Measurements from ENCODE around the gene FAM216B.
"Not testable (repeated sequence)": the region's sequence is repeated elsewhere in the genome, so short reads cannot be mapped to it uniquely, and the experiment has no call there.

The FAM216B gene

DNA sequence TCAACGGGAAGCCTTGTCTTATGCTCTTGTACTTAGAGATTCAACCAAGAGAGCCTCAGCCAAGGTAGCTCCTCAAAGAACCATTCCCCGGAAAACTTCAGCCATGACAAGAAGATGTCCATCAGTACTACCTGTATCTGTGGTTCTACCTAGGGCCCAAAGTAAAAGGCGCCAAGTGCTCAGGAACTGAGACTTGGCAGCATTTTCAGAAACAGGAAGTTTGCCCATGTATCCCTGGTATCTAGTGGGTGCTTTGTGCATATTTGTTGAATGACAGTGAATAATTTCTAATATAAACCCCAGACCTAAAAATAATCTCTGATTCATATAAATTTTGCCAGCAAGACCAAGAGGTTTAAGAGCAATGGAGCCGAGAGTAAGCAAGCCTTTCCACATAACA lies 7.2 kb downstream of the FAM216B start:
- no peak for DNase-seq

DNA sequence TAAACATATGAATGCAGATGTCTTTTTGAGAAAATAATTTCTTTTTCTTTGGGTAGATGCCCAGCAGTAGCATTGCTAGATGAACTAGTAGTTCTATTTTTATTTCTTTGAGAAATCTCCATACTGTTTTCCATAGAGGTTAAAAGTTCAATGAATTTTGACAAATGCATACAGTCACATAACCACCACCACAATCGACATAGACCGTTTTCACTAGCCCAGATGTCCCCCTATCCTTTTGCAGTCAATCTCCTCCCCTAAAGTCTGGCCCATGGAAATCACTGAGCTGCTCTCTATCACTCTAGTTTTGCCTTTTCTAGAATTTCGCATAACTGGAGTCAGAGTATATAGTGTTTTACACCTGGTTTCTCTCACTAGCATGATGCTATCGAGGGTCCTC lies 10.8 kb downstream of the FAM216B start:
- no peak for DNase-seq

DNA sequence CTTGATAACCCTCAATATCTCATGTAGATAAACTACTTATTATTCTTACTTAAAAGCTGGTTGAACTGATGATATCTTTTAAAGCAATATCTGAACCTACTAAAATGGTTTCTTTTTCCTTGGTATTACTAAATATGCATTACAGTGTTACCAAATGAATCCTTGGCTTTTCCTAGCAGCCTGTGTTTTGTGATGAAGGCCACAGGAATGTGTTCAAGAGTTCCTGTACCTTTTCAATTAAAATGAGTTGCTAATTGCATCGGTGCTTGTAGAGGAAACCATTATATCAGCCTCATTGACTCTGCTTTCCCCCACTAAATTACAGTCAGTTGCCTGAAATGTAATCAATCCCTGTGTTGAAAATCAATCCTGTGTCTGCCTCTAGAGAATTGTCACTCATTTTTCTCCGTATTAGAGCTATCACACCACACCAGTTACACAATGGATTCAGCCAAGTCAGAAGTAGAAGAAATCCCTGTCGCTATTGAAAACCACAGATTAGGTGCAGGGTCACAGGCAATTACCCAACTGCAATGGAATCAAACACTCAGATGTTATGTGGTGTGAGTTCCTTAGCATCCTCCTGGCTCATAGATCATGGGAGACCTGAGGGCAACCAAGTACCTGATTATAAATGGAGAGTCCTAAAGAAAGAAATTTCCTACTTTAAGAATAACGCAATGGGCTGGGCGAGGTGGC lies 13.3 kb downstream of the FAM216B start:
- DNase-seq, result no peak

DNA sequence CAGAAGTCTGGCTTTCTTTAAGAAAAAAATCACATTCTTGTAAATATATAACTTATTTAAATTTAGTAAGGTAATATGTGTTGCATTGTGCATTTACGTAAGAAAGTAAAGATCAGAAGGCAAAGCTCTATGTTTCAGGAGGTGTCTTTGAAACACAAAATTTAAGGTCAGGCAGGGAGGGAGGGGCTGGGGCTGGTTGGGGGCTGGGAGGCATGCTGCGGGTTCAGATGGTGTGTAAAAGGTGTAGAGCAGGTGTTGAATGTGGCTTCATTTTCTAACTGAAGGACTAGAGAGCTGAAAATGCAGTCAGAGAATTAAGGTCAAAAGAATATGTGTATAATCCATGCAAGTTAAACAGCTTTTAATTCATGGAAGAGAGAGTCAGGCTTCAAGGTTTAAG lies 14.3 kb downstream of the FAM216B start:
- DNase-seq, result no peak

DNA sequence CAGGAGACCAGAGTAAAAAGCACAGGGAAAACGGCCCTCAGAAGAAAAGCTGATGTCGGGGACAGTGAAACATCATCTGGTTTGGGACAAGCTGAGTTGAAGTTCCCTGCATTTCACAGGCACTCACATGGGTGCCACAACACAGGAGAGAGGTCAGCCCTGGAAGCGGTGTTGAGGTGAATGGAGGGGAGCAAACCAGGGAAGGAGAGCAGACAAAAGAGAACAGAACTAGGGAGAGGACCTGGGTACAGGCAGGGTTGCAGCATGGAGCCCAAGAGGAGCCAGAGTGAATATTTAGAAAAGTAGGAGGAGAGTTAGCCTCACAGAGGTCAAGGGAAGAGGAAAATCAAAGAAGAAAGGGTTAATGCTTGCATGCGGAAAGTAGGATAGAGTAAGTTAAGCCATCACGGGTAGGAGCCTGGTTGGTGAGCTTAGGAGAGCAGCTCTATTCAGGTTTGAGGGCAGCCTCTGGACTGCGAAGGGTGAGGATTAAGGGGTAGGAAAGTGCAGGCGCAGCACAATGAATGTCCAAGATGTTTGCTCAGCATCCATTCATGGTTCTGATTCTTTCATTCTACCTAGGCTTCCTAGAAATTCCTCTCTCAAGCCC lies 15.5 kb downstream of the FAM216B start:
- DNase-seq, result no peak

DNA sequence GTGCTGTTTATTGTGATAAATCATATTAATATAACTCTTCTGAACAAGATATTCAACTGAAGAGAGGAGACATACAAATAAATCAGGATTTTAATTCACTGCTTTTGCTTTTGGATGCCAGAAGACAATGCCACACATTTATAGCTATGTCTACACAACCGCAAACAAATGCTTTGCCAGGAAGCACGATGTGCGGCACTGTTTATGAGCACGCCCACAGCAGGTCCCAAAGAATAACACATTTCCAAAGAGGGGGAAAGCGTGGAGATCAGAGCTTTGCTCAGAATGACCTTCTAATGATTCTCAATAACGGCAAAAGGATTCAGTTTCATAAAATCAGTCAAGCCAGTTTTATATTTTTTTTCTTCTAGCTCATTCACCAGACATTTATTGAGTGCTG lies 16.7 kb downstream of the FAM216B start:
- DNase-seq, result no peak

DNA sequence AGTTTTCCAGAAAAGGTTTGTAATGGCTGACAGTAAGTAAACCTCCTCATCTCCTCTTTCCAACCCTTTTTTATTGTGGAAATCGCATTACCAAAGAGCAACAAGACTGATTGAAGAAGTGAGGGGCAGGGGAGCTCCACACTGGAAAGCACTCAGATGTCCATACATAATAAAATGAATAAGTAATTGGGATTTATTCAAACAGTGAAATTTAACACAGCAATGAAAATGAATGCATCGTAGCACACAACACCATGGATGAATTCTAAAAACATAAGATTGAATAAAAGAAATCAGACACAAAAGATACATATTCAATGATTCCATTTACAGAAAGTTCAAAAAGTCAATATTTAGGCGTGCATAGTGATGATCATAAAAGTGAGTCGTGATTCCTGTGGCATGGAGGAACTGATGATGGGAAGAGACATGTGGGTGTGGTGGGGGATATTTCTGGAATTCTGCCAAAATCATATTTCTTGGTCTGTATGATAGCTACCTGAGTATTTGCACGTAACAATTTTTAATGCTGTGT lies 18.8 kb downstream of the FAM216B start:
- no peak for DNase-seq

DNA sequence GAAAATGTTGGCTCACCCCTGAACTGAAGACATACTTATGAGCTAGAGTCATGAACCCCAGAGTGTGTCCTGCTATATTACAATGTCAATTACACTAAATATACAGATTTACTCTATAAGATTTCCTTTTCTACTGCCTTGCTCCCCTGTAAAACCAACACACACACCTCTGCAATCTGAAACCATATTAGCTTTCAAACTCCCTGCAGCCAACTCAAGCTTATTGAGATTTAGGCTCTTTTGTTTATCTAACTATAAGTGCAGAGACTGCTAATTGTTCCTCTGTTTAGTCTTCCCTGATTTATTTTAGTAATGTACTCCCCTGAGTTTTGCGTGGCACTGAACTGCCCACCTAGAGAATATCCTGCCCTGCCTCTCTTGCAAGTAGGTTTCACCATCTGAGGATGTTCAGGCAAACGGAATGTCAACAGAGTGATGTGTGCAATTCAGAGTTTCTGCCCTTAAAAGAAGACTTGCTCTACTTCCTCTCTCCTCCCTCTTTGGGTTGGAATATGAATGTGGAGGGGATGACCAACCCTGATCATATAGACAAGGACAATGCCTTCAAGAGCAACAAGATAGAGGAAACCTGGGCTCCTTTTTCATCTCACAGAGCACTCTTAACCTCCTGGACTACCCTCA lies 22.3 kb downstream of the FAM216B start:
- DNase-seq, result no peak

DNA sequence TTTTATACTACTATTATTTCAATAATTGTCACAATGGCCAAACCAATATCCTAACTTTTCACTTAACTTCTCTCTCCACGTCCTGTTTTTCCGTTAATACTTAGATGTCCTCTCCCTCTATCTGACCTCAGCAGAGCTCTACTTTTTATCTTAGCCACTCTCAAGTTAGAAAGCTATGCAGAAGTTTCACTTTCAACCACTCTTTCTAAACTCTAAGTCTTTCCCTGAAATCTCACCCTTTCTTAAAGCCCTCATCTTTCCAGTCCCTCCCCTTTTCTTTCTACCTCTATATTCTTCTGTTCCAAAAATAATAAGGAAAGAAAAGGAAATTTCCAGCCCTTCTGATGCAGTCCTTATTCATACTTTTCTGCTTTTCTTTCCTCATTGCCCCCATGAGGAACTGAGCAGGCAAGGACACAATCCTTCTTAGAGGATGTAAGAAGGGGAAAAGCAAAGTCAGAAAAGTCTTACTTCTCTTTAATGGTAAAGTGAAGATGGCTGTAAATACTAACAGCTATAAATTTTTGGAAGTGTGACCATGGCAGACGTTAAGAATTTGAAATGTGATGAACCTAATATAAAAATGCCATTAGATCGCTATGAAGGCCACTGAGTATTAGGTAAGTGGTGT lies 23.0 kb downstream of the FAM216B start:
- DNase-seq, result peak; percentile 22

DNA sequence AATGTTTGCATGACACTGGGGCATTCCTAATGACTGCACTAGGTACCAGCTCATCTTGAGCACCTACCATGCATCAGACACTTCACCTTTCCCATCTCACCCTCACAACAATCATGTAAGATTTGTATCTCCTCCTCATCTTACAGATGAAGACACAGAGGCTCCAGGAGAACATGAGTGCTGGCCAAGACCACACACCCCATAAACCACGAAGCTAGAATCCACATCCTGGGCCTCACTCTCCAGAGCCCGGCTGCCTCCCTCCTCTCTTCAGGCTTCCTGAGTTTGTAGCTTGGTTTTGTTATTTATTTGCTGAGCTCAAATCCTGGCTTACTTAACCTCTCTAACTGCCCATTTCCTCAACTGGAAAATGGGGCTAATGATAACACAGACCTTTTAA lies 25.9 kb downstream of the FAM216B start:
- peak; percentile 49 for DNase-seq

DNA sequence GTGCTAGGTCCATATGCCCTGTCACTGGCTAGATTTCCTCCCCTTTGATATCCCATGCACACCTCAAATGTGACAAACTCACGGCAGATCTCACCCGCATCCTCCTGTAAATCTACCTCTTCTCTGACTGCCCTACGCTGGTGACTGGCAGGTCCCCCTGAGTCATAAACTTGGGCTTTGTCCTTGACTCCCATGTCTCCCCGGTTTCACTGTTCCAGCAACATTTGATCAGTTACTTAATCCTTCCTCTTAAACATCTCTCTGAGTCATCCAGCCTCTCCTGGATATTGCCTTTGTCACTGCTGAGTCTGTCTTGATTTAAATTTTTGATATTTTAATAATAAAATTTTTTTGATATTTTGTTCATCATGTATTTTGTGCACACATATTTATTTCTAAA lies 26.5 kb downstream of the FAM216B start:
- no peak for DNase-seq

DNA sequence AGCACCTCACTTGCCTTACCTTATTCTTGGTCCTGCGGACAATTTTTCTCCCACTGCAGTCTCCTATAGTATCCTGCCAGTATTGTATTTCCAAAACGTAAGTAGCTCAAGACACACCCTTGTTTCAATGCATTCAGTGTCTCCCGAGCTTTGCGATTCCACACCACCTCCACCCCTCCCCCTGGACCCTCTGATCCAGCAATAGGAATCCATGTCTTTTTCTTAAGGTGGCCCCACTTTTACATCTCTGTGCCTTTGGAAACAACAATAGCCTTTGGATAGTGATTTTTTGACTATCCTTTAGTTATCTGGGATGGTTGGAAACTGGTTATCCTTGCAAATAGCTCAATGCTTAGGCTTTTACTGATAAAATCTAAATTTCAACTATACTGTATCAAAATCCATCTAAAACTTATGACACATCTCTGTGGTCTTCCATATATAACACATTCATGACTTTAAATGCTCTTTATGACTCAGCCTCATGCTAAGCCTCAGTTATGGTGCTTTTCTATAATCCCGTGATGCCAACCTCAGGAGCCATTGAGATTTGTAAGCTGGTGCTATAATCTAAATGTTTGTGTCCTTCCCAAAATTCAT lies 27.1 kb downstream of the FAM216B start:
- DNase-seq, result peak; percentile 68

DNA sequence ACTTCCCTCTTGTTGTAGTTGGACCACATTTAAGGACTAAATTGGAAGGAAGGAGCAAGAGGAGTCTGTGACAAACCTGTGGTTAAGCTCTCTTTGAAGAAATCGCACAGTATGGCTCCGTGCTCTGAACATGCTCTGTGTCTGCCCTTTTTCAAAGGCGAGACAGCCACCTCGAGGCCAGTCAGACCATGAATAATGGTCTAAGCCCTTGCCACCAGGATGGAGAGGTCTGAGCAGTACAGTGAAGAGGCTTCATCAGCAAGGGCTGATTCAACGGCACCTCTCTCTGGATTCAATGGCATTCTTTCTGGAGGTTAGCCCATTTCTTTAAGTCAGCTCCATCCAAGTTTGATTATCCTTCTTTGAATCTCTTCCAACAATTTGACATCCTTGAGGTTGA lies 30.9 kb downstream of the FAM216B start:
- peak; percentile 20 for DNase-seq

DNA sequence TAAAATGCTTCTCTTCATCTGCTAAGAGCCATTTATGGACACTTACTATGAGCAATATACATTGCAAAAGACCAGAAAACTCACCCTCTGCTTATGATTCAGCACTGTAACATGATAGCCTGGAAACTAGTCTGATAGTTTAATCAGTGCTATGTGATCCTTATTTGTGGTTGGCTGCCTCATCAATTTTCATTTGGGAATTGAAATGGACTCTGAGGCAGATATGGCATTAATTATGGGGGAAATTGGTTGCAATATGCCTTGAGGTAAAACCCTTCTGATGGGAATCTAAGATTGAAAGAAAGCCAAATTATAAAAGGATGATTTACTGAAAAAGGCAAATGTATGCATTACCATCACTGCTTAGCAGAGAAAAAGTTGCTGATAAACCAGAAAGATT lies 33.5 kb downstream of the FAM216B start:
- DNase-seq, result no peak

DNA sequence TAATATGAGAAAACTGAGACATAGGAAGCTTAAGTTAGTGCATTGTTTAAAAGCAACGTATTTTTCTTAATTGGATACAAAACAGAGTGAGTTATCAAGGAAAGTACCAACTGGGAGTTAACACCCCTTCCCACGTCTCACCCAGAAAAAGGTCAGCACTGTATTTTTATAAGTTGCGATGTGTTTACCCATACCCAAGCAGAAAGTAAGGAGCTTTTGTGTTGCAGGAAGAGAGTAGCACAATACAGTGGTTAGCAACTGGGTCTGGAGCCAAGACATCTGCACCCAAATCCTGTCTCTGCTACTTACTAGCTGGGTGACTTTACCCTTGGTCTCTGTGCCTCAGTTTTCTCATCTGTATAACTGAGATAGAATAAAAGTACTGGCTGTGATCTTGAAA lies 34.3 kb downstream of the FAM216B start:
- no peak for DNase-seq

DNA sequence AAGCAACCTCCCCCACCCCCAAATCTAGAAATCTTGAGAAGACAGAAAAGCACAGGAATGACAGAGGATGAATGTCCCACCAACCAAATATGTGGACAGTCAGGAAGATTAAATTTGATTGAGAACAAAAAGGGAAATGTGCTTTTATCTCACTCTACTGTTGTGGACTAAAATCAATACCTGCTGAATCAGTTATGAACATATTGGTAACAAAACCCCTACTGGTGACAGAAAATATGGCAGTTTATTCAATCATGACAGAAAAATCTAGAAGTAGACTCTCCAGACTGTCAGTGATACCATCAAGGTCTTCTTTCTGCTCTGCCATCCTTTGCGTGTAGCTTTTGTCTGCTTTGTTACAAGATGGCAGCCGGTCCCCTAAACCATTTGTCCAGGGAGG lies 35.2 kb downstream of the FAM216B start:
- DNase-seq, result no peak

DNA sequence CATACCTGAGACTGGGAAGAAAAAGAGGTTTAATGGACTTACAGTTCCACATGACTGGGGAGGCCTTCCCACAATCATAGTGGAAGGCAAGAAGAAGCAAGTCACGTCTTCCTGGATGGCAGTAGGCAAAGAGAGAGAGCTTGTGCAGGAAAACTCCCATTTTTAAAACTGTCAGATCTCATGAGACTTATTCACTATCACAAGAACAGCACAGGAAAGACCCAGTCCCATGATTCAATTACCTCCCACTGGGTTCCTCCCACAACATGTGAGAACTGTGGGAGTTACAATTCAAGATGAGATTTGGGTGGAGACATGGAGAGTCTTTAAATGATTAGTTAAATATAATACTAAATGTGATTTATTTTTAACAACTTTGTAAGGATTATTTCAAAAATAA lies 38.3 kb downstream of the FAM216B start:
- DNase-seq, result not testable (repeated sequence)

DNA sequence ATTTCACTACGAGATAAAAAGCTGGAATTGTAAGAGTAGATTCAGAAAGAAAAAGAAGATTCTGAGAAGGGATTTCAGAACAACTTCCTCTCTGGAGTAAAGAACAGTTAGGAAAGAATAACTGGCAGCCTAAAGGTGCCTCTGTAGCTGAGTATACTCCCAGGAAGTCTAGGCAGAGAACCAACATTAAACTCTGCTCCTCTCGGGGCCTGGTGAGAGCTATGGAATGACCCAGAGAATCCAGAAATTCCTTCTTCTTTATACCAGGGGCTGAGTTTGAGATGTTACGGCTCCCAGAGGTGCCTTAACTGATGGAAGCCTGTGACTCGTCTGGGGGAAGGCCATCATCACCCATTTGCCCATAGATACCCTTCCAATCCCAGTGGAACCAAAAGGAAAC lies 39.1 kb downstream of the FAM216B start:
- DNase-seq, result no peak

DNA sequence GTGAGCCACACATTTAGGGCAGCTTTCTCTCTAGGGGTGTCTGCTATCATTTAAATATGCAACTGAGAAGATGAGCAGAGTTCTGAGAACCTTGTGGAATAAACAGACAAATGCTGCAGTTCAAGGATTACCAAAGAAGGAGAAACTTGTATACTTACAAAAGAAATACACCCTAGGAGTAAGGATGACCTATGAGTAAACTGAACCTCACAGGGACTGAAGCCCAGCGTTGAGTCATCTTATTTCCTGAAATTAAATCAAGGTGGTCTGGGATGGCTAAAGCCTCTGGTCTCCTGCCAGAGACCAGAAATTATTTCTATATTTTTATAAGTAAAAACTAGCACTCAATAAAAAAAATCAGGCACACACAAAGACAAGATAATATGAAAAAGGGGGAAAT lies 40.1 kb downstream of the FAM216B start:
- DNase-seq, result no peak

DNA sequence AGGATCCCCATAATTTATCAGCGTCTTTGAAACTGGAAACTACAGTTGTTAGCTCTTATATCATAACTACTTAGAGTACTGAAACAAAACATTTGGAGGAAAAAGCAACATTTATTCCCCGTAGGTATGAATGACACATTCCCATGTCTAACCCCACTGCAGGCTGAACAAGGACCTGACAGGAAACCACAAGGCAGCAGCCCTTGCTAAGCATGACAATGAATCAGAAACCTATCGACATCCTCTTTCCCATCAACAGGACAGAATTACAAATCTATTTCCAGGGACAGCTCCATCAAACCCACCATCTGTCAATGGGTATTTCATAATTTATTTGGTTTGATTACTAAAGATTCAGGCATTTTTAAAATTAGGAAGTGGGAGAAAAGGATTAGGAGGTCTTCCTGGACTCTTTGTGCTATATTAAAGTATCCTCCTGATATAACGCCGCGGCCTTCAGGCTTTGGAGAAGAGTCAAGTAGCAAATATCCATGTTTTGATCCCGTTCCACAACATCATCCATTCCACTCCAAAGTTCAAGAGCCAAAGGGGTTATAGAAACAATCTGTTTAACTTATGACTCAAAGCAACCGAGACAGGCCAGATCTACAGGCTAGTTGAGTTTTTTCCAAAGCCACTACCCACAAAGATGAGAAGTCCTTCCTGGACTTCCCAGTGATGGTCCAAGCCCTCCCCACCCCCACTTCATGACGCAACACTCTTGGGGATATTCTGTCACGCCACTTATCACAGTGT lies 51.1 kb downstream of the FAM216B start:
- DNase-seq, result peak; percentile 31

DNA sequence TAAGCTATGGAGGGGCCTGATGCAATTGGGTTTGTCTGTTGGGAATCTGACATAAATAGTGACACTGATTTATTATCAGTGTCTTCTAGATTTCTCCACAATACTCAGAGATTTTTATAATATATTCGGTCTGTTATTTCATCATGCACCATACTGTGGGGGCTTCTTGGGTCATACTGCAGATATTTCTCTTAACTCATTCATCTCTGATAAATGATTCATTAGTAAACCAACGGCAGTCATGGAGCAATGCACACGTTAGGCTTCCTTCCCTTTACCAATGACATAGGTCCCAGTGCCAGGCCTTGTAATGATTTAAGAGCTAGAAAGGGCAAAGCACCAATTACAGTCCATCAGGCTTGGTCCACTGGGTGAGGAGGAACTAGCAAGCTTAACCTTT lies 53.6 kb downstream of the FAM216B start:
- DNase-seq, result no peak

DNA sequence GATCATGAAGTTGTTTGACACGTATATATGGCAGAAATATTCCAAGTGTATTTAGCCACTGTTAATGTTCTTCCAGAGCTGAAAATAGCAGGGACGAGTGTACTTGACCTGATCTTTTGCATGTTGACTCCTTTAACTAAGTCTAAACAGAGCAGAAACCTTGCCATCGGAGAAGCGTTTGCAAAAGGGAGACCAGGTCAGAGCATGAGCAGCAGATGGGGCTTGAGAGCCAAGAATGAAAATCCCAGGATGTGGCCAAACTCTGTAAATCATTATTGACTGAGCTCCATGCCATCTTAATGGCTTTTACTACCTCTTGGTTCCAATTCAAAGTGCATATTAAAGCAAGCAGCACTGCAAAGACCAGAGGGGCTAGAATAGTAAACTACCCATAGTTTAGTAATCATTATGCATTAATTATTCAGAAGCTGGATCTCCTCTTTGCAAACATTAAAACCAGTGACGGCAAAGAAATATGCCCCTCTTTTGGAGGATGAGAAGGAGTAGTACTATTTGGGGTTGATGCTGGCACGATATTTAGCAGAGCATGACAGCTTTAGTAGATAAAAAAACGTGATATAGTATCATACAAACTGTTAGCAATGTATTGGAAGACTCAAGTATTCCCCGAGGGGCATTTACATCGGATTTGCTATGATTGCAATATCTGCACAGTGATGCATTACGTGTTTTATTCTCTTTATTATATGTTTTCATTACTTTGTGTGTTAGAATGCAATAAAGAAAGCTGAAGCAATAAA lies 55.7 kb downstream of the FAM216B start:
- no peak for DNase-seq
